Measurements from ENCODE around the gene SIGLEC1. TPM values are rescaled to one million over a fixed set of nuclear protein-coding genes. Genes with fewer than 3 reads are reported as not detected.

SIGLEC1 gene
- total RNA-seq, 1 donor from 2014 or later: not detected

DNA sequence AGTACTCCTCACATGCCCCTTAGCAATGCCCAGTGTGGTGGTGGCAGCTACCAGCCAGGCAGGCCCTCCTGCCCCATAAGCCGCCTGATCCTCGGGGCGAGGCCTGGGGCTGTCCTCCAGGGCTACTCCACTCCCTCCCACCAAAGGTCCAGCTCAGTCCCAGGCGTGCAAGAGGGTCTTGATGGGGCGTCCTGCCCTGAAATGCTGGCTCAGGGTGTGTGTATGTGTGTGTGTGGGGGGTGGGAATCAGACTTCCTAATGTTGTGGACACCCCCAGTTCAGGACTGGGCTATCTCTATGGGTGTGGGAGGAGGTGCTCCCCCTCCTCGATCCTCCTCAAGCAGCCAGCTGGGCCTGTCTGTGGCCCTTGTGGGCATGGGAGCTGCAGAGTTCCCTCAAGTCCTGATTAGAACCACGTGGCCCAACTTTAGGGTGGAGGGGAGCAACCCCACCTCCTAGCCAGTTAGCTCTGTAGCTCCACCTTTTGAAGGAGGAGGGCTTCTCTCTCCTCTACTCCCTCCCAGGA, 27.6 kb upstream of the SIGLEC1 start:
- TF ChIP-seq, protein P1, sequence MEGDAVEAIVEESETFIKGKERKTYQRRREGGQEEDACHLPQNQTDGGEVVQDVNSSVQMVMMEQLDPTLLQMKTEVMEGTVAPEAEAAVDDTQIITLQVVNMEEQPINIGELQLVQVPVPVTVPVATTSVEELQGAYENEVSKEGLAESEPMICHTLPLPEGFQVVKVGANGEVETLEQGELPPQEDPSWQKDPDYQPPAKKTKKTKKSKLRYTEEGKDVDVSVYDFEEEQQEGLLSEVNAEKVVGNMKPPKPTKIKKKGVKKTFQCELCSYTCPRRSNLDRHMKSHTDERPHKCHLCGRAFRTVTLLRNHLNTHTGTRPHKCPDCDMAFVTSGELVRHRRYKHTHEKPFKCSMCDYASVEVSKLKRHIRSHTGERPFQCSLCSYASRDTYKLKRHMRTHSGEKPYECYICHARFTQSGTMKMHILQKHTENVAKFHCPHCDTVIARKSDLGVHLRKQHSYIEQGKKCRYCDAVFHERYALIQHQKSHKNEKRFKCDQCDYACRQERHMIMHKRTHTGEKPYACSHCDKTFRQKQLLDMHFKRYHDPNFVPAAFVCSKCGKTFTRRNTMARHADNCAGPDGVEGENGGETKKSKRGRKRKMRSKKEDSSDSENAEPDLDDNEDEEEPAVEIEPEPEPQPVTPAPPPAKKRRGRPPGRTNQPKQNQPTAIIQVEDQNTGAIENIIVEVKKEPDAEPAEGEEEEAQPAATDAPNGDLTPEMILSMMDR (conservative IDR thresholded peaks at IDR 0.05; ENCODE audit: low read depth, low read length): no peak
- no peak for DNase-seq (ENCODE audit: low read depth)
- no peak overlapping the region for H3K4me3 ChIP-seq (ENCODE audit: low read depth, low read length)

DNA sequence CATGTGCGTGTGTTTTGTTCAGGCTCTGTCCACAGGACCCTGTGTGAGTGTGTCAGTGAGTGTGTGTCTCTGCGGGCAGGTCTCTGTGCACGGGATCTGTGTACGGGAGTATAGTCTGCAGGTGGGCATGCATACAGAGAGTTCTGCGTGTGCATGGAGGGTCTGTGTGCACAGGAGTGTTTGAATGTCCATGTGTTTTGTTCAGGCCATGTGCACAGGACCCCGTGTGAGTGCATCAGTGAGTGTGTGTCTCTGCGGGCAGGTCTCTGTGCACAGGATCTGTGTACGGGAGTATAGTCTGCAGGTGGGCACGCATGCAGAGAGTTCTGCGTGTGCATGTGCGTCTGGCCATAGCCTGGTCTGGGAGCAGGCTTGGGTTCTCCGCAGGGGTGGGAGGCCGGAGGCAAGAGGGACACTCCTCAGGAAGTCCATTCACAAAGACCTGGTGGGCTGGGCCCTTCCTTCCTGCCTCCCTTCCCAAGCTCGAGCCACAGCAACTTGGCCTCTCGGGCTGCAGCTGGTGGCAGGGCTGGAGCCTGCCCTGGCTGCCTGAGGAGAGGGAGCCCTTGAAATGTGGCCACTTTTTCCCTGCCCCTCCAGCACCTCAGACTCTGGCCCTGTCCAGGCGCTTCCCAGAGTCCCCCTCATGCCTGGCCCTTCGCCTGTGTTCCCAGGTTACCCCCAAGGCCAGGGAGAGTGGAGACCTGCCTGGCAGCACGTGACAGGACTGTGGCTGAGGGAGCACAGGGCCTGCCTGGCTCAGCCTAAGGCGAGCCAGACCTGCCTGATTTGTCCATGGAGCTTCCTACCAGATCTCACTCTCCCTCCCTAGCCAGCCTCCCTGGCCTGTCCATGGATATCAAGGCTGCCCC, 26.9 kb upstream of the SIGLEC1 start:
- H3K4me3 ChIP-seq (ENCODE audit: low read depth, low read length): no peak overlapping the region
- TF ChIP-seq, protein P1 (conservative IDR thresholded peaks at IDR 0.05; ENCODE audit: low read depth, low read length): no peak
- no peak for DNase-seq (ENCODE audit: low read depth)

DNA sequence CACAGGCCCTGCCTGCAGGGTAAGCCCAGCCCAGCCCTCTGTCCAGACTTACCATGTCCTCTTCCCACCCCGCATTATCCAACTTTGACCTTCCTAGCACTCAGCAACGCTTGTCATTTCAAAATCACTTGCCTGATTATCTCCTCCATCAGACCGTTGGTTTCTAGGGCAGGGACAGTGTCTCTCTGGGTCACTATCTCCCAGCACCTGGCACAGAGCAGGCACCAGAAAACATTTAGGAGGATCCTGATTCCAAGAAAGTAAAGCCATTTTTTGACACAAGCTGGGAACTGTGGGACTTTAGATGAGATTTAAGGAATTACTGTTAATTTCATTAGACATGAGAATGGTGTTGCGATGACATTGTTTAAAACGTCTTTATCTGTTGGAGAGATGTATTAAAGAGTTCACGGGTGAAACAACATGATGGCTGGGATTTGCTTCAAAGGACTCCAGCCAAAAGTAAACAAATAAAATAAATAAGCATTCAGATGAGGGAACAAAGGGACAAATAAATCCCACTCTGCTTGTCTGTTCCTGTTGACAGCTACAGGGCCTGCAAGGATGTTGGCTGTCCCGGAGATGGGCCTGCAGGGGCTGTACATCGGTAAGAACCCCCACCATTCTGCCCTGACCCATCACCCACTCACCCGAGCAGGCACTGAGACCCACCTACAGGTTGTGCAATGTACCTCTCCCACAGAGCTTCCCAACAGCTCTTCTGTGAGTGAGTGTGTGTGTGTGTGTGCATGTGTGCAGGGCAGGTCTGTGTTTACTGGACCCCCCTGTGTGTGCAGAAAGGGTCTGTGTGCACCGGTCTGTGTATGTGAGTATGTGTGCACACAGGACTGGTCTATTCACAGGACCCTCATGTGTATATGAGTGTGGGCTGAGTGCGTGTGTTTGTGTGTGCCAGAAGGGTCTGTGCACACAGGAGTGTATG, 26.0 kb upstream of the SIGLEC1 start:
- no peak overlapping the region for H3K4me3 ChIP-seq (ENCODE audit: low read depth, low read length)
- TF ChIP-seq, protein P1 (conservative IDR thresholded peaks at IDR 0.05; ENCODE audit: low read depth, low read length): no peak
- DNase-seq (ENCODE audit: low read depth): no peak

DNA sequence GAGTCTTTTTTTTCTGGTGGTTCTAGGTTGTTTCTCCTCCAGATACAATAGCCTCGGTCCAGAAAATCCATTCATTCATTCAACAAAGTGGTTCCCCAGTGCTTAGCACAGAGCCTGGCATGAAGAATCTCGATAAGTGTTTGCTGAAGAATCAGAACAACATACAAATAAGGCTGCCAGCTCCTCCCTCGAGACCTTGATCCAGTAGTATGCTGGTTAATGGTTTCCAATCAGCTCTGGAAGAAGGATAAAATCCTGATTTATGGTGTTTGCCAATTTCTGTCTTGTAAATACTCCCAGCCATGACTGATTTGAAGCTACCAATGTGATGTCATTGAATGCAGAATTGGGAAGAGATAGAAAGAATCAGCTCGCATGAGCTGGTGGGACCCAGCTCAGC, 23.4 kb upstream of the SIGLEC1 start:
- TF ChIP-seq, protein P1 (conservative IDR thresholded peaks at IDR 0.05; ENCODE audit: low read depth, low read length): no peak
- DNase-seq (ENCODE audit: low read depth): no peak

DNA sequence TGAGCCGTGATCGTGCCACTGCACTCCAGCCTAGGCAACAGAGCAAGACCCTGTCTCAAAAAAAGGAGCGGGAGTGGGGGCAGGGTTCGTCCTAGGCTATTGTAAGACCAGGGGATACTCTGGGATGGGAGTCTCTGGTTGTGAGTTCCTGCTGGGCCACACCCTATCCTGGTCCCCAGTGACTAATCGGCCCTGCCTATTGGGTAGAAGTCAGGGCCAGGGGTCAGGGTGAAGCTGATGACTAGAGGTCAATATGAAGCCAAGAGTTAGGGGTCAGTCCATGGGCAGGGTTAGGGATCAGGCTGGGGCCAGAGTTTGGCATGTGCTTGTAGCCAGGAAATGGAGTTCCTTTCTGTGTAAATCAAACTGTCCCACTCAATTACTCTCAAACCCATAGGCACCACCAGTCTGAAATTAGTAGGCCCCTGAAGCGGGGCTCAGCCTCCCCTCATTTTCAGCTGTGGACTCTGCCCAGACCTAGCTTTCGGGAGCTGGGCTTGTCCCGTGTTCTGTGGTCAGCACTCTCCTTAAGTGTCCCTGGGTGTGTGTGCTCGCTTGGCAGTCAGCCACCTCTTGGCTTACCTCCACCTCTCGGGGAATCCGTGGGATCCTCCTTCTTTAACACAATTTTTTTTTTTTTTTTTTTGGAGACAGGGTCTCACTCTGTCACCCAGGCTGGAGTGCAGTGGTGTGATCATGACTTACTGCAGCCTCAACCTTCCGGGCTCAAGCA, 21.9 kb upstream of the SIGLEC1 start:
- no peak for DNase-seq (ENCODE audit: low read depth)
- TF ChIP-seq, protein P1 (conservative IDR thresholded peaks at IDR 0.05; ENCODE audit: low read depth, low read length): no peak
- no peak overlapping the region for H3K4me3 ChIP-seq (ENCODE audit: low read depth, low read length)

More for the DNA sequence above, 23.4 kb upstream of the SIGLEC1 start:
- no peak overlapping the region for H3K4me3 ChIP-seq (ENCODE audit: low read depth, low read length)
